GM13976 (cell line): ENCODE data around the gene SCD.

Source experiments
- DNase-seq: peaks from one replicate; pipeline ENCODE4 v3.0.0; 2012; ENCODE audit warnings: low spot score
- CTCF ChIP-seq: IDR thresholded peaks from 2 replicates; pipeline ENCODE4 v1.5.1; 2012; ENCODE audit warnings: borderline replicate concordance, mild to moderate bottlenecking; ENCODE audit not compliant: insufficient read depth; ENCODE audit errors: extremely low read depth, missing control alignments, control extremely low read depth
- in situ Hi-C: fragments of 300-500 bp; cut with MboI; formaldehyde crosslinking; loops from one replicate; pipeline ENCODE4 v1.12.0; 2022; ENCODE audit warnings: low sequenced_read_pairs, mixed read lengths, inconsistent platforms; ENCODE audit not compliant: unreplicated experiment

SCD gene

GRCh38 chr10:100377830-100378229 lies 30.8 kb downstream of the SCD start:
- DNase-seq, result peak; percentile 39
- in situ Hi-C loops, result no loop called here
- no peak for TF ChIP-seq CTCF

- no peak for TF ChIP-seq CTCF
- no peak for DNase-seq
- in situ Hi-C loops, result no loop called here
Observed at GRCh38 chr10:100380400-100380799, 33.4 kb downstream of the SCD start.

- TF ChIP-seq CTCF, result no peak
- in situ Hi-C loops, result no loop called here
- no peak for DNase-seq
Observed at GRCh38 chr10:100382553-100382952, 35.5 kb downstream of the SCD start.

- TF ChIP-seq CTCF, result no peak
- no peak for DNase-seq
- in situ Hi-C loops, result no loop called here
Observed at GRCh38 chr10:100383251-100383650, 36.2 kb downstream of the SCD start.

- no peak for TF ChIP-seq CTCF
- no peak for DNase-seq
- in situ Hi-C loops, result no loop called here
Observed at GRCh38 chr10:100391163-100392002, 44.4 kb downstream of the SCD start.

GRCh38 chr10:100392686-100393003 lies 45.6 kb downstream of the SCD start:
- in situ Hi-C loops, result no loop called here
- no peak for TF ChIP-seq CTCF
- DNase-seq, result no peak
